ACHN (cell line): ENCODE results near the gene HTR2B.
"Not testable (repeated sequence)": the region's sequence is repeated elsewhere in the genome, so short reads cannot be mapped to it uniquely, and the experiment has no call there.

ENCODE experiments used
- DNase-seq: peaks from one replicate; pipeline ENCODE4 v3.0.0-alpha.2; 2015
- in situ Hi-C: cut with HindIII; loops from 2 replicates; pipeline ENCODE4 v1.10.0; 2017; ENCODE audit warnings: low sequenced_read_pairs, low pct_ligation_motif_present, low pct_unique_long_range_greater_than_20kb

The HTR2B gene

DNA sequence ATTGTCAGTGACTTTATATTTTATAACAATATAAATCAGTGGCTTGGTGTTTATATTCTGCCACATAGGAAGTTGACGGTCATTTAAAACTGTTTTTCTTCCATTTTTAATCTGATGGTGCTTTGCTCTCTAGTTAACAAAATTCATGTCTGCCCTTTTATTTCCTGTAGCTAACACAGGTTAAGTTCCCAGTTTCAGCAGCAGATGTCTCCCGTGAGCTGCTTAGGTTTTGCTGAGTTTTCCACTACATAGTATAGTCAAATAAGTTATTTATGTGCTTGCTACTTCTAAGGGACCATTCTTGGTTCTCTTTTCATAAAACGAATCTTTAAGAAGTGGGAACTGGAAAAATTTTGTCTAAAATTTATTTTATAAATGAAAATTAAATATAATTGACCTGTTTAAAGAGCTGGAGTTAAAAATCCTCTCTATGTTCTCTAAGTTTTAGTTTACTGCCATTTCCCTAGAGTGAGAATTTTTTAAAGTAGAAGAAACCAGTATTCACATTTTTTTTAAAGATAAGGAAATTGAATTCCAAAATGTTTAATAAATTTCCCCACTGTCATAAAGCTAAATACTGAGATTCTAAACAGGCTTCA is 20.6 kb downstream of the HTR2B start:
- peak; percentile 76 for DNase-seq
- in situ Hi-C loops = no loop called here

GRCh38 chr2:231102772-231103171 is 22.1 kb downstream of the HTR2B start:
- in situ Hi-C loops = no loop called here
- DNase-seq = no peak

GRCh38 chr2:231100990-231101389 is 23.9 kb downstream of the HTR2B start:
- in situ Hi-C loops = no loop called here

DNA sequence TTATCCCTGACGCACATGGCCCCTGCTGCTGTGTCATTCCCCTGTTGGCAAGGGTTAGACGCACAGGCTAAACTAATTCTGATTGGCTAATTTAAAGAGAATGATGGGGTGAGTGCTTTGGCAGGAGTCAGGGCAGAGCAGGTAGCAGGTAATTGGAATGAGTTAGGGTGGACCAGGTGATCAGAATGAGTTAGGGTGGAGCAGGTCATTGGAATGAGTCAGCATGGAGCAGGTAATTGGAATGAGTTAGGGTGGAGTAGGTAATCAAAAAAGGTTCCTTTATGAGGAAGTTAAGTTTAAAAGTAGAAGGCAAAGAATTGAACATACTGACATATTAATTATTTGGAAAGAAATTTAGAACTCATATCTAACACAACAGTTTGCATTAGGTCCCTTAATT is 24.5 kb downstream of the HTR2B start:
- not testable (repeated sequence) for DNase-seq

More at GRCh38 chr2:231100990-231101389, 23.9 kb downstream of the HTR2B start:
- DNase-seq = no peak

DNA sequence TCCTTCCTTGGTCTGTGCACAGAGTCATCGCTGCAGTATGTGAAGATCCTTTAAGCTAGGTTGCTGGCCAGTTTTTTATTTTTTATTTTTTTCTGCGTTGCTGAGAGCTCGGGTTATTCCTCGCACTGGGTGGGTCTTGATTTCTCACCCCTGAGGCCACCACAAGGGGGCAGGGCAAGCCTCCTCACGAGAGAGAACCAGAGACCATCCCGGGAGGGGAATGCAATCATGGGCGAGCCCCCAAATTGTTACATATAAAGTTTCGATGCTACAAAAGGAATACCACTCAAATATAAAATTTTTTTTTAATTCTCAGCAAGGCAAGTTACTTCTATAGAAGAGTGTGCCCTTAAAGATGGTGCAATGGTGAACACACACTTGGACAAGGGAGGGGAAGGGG is 24.9 kb downstream of the HTR2B start:
- in situ Hi-C loops = no loop called here
- DNase-seq = peak; percentile 19

More for the DNA sequence above, 24.5 kb downstream of the HTR2B start:
- in situ Hi-C loops = not testable (repeated sequence)

- no peak for DNase-seq
- in situ Hi-C loops = no loop called here
Observed at GRCh38 chr2:231094736-231095346, 30.0 kb downstream of the HTR2B start.

- no peak for DNase-seq
- in situ Hi-C loops = no loop called here
Observed at GRCh38 chr2:231093933-231094332, 30.9 kb downstream of the HTR2B start.

- no peak for DNase-seq
- in situ Hi-C loops = no loop called here
Observed at GRCh38 chr2:231088754-231089153, 36.1 kb downstream of the HTR2B start.

GRCh38 chr2:231084565-231084964 is 40.3 kb downstream of the HTR2B start:
- in situ Hi-C loops = no loop called here
- no peak for DNase-seq

DNA sequence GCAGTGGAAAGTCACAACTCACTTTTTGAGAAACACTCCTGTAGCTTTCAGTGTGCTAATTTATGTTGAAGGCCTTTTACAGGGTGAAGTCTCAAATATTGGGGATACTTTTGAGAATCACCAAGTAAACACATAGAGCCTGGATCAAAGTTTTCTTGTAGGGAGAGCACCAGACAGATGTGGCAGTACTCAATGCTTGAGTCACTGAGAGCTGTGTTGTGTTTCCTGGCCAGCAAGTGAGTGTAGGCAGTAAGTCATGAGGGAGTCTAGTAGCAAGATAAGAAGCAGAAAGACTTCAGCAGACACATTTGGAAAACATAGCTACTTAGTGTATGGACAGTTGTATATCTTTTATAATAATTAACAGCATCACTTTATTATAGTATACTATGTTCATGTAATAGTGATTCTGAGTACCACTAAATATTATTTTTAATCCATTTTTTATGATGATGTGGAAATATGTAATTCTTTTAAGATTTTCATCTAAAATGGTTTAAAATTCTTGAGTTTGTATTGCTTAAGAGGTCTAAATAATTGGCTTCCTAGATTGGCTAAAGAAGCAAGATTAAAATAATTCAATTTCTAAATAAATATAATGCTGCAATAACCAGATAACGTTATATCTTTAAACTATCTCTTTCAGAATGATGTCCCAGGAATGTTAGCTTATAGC is 55.3 kb downstream of the HTR2B start:
- DNase-seq = no peak
- in situ Hi-C loops = no loop called here

- peak; percentile 52 for DNase-seq
- in situ Hi-C loops = no loop called here
Observed at GRCh38 chr2:231068525-231069222, 56.2 kb downstream of the HTR2B start.

DNA sequence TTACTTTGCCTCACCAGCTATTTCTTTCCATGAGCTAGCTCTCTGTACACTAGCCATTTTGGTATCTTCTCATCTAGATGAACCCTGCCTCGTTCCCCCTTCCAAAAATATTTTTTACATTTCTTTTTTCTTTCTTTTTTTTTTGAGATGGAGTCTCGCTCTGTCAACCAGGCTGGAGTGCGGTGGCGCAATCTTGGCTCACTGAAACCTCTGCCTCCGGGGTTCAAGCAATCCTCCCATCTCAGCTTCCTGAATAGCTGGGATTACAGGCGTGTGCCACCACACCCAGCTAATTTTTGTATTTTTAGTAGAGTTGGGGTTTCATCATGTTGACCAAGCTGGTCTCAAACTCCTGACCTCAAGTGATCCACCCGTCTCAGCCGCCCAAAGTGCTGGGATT is 57.3 kb downstream of the HTR2B start:
- in situ Hi-C loops, DNase-seq: not testable (repeated sequence)

GRCh38 chr2:231065966-231066365 is 58.9 kb downstream of the HTR2B start:
- in situ Hi-C loops = no loop called here
- no peak for DNase-seq

- no peak for DNase-seq
- in situ Hi-C loops = no loop called here
Observed at GRCh38 chr2:231063347-231063746, 61.5 kb downstream of the HTR2B start.

GRCh38 chr2:231062776-231063175 is 62.1 kb downstream of the HTR2B start:
- no peak for DNase-seq
- in situ Hi-C loops = no loop called here

DNA sequence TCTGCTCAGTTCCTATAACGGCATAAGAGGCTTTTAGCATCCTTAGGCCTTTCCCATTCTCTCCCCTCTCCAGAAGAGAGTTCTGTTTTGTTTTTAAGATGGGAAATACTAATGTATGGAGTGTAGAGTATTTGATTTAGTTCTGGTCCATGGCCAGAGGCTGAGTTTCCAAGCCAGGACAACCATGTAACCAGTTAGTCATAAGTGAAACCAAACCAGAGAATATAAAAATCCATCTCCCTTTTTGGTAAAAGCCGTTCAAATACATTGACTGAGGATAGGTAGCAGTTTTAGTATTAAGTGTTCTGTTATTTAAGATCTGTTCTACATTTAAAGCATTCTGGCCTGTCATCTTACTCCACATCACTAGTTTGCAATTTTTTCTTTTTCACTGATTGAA is 65.1 kb downstream of the HTR2B start:
- in situ Hi-C loops = no loop called here
- no peak for DNase-seq

GRCh38 chr2:231058761-231059550 is 65.9 kb downstream of the HTR2B start:
- peak; percentile 20 for DNase-seq
- in situ Hi-C loops = no loop called here
